SKM-1 (cell line): ENCODE measurements around the gene RGS6.

ENCODE experiments used
- DNase-seq: peaks from one replicate; lab custom pipeline; 2025; ENCODE audit not compliant: unreplicated experiment; lab: John Stamatoyannopoulos, UW

RGS6 gene

DNA sequence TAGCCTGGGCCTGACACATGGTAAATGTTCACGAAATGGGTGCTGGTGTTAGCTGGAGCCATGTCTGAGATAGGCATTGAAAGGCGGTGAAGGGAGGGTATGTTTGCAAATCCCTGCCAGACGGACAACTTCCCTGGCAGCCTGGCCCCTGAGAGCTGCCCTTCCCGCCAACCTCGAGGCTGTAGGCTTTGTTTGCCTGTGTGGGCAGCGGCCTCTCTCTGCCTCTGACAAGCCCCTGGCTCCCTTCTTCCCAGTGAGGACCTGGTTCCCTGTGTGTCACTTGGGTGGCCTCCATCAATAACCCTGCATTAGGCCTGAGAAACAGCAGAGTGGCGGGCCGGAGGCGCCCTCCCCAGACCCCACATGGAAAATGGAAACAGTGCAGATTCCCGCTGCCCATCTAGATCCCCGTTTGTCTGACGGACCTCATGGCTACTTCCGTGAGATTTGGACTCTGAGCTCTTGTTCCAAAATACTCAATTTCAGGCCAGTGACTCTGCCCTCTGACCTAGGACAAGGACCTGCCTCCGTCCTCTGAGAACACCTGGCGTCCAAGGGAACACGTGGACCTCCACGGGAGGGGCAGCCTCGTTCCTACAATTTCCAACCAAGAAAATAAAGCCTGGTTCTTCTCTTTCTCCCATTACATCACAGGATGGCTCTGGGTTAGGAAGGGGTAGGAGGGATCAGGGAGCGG lies 636.2 kb downstream of the RGS6 start:
- DNase-seq, result no peak

DNA sequence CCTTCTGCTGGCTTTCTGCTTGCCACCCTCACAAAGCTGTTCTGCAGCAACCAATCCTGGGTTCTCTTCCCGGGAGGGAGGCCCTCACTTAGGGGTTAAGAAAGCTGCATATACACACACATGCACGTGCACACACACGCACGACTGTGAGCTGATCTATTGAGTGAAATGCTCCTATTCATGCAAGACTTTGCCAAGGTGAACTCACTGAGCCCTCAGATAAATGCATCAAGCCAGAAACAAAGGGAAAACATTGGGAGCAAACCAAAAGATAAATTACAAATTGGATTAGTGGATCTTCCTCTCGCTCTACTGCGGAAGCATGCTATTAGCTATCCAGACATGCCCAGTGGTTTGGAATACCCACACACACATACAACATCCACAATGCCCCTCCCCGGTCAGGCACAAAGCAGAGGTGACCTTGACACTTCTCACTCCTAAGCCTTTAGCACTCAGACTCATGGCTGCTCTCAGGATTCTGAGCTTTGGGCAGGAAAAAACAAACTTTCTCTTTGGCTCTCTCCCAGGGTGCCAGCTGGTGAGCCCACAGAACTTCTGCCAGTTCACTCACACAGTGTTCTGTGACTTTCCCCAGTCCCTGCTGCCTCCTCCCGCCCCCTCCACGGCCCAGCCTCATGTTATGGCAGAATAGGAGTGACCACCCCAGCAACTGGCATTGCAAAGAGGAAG lies 641.6 kb downstream of the RGS6 start:
- DNase-seq, result no peak

DNA sequence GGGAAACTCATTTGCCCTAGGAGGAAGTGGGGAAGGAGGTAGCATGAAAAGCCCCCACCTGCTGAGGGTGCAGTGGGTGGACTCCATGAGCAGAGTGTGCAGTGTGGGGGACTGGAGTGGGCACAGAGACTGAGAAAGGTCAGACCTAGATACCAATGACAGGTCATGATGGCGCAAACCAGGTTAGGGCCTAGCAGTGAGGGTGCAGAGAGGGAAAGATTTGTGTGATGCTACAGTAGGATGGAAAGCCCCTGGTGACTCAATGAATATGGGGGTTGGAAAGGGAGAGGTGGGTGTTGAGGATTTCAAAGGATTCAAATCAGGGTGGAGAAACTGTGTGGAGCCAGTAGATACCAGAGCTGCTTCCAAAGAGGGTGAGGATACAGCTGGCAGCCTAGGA lies 642.5 kb downstream of the RGS6 start:
- no peak for DNase-seq

DNA sequence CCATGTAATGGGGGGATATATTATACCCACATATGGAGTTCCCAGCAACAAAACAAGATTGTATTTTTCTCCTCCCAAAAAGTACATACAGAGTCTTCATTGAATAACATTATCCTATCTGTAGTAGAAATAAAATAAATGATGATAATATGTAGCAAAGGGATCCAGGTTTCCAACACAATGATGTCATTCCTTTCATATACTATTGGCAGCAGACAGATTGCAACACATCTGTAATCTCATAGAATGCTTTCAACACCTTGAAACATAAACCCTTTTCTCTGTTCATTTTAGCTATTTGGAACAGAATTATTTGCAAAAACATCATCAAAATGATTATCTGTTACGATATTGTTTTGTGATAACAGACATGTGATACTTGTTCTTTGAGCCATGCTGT lies 644.0 kb downstream of the RGS6 start:
- no peak for DNase-seq

DNA sequence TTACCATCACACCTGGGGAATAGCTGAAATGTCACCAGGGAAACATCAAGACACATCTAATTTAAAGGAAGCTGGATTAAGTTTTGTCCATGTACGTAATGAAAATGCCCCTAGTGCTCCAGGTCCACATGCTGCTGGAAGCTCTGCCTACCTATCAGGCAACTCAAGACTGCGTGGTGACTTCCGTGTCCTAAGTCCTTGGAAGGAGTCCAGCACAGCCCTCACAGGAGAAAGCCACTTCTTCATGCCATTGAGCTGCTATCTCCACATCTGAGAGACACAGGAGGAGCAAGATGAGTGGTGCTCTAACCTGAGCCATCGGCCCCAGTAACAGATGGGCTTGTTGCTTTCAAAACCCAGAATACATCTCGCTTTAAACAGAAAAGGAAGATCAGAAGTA lies 645.3 kb downstream of the RGS6 start:
- DNase-seq, result no peak

DNA sequence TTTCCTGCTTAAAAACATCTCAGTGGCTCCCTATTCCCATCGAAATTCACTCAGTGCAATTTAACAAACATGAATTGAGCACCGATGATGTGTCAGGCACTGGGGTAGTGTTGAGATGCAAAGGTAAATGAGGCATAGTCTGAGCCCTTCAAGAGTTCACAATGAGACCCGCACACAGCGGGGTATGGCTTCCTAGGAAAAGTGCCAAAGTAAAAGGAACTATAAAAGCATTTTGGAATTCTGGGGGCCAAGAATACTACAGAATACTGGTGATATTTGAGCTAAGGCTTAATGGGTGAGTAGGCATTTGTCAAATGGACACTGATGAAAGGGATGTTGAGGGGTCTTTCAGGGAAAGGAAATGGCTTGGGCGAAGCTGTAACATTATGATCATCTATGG lies 646.3 kb downstream of the RGS6 start:
- DNase-seq, result no peak

DNA sequence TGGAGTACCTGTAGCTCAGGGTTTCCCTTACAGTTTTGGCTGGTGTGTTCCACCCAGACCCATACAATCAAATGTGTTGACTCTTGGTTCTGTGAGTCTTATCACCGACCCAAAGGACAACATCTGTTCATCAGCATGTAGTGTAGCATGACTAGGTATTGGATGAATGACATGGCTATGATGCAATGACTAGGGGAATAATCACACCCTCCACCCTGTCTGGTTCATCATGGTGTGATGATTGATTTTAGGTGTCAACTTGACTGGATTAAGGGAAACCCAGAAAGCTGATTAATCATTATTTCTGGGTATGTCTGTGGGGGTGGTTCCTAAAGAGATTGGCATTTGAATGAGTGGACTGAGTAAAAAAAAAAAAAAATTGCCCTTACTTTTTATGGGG lies 650.4 kb downstream of the RGS6 start:
- DNase-seq, result no peak

DNA sequence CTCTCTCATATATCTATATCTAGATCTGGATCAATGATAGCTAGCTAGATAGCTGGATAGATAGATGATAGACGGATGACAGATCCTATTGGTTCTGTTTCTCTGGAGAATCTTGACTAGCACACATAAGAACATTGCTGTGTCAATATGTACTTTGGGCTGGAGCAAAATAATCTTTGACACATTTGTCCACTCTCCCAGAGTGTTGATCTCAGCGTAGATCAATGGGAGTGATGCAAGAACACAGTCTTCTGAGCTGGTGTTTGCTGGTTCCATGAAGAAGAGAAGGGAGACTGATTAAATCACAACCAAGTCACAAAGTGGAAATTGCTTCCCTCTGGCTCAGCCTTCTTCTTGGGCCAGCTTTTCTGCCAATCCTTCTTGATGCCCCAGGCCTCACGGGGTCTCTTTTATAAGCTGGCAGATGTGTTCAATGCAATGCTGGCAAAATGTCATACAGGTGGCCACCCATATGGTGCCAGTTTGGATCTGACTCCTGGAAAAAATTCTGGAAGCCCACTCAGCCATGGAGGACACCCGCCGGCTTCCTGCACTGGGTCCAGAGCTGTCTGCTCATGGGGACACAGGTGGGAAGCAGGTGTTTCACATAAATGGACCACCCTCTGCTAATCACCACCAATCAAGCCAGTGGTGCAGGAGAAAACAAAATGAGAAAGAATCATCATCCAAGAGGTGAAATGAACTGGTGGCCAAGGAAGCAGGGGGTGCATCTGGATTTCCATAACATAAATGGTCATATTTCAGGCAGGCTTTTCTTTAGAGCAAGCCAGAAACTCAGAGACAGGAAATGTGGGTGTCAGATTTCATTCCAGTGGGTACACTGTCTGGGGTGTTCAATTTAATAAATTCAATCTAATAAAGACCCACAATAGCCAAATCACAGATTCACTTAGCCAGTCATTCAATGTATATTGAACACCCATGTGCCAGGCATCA lies 651.4 kb downstream of the RGS6 start:
- DNase-seq, result no peak

DNA sequence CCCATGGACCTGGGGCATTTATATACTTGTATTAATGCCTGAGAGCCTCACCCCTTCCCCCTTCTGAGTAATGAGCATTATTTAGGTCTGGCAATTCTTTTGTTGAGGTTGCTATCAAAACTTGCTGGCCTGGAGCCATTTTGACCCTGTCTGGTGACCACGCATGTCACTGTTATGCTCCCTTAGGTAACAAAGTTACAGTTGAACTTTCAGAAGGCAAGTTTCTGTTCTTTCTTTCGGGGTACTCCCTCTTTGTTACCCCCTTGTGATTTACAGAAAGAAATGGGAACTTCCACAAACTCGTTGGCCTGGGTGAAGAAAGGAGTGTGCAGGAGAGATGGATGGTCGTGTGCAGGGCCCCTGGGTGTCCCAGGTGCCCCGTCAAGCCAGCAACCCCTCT lies 656.3 kb downstream of the RGS6 start:
- DNase-seq, result no peak

DNA sequence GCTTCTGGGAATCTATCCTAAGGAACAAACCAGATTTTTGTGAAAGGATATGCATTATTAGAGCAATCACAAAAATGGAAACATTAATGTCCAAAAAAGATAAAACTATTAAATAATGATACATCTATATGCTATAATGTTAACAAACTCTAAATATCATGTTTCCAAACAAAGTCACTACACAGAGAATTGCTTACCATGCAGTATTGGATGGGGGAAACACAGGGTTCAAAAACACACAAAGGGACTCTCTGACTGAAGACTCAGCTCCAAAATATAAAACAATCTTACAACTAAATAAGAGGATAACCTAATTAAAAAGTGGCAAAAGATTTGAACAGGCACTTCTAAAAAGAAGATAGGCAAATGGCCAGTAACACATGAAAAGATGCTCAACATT lies 657.4 kb downstream of the RGS6 start:
- no peak for DNase-seq

DNA sequence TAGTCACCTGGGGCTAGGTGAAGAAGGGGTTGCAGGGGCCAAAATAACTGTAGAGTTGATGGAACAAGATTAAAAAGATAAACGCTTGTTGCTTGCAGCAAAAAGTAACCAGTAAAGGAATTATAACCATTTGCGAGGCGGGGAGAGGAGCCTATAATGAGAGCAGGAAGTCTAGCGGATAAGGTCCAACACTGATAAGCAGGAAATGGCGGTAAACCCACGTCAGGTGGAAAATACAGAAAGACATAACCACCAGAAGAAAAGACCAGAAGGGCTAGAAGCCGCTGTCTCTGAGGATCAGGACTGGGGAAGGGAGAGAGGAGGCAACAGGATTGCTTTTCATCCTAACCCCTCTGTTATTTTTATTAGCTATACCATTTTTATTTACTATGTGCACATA lies 658.3 kb downstream of the RGS6 start:
- DNase-seq, result no peak

DNA sequence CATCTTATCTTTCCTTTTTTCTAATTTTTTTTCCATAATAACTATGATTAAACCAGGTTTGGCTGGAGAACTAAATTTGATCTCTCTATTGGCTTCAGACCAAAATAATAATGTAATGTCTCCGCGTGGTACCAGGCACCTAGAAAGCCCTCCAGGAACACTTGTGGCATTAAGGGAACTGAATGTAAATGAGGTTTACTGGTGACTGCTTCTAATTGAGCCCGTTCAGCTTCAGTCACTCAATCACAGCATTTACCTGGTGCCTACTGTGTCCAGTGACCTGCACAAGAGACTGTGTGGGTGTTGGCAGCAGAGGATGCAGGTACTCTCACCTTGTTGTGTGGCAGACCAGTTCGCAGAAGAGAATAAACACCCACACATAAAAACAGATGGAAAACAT lies 659.2 kb downstream of the RGS6 start:
- no peak for DNase-seq

DNA sequence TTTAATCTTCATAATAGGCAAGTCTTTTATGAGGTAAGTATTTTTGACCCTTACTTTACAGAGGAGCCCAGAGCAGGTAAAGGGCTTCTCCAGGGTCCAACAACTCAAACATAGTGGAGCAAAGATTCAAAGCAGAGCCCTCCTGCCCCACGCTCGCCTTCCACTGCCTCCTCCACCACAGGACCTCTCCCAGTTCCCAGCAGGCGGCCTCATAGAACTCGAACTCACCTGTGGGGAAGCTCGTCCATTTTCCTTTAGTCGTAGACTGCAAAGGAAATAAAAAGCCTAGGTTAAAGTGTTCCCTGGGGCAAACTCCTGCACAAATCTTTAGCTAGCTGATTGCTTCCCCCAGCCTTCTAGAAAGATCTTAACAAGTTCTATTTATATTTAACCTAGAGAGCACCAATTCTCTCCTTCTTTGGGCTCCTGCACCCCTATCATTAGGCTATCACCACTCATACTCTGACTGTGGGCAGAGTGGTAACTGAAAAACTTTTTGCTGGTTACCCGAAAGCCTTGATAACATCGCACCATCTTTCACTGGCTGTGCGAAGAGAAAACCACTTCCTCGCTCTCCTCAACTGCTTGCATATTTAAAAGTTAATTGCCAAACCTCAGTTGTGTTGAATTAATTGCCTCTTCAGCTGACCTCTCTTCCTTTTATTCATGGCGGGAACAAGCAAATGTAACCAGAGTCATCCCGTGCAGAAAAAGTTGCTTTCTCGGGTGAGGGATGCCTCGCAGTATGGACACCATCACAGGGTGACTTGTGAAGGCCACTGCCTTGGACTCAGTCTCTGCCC lies 662.1 kb downstream of the RGS6 start:
- no peak for DNase-seq

DNA sequence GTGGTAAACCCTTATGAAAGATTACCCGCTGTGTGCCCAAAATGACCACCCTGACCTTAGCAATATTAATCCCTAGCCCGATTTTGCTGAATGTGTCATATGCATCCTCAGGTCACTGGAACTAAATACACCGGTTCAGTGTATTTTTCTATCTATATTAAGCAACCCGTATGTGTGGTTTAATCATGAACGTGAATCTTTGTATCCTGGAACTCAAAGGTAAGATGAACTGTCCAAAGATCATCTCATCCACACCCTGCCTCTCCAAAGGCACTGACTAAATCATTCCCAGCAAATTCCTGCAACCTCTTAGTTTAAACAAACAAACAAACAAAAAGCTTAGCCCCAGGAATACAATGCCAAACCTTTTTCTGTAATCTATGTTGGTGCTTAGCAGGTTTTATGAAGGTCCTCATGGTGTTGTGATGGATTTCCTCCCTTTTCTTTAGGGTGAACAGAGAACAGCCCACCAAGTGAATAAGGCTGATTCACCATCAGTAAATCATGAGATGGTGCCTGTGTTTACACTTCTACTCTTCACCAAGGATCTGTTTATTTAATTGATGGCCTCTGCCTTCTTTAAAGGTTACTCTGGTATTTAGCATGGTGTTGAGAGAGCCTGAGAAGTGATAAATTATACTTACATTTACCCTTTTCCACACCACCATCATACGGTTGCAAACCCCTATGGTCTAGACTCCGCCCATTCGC lies 663.1 kb downstream of the RGS6 start:
- no peak for DNase-seq

DNA sequence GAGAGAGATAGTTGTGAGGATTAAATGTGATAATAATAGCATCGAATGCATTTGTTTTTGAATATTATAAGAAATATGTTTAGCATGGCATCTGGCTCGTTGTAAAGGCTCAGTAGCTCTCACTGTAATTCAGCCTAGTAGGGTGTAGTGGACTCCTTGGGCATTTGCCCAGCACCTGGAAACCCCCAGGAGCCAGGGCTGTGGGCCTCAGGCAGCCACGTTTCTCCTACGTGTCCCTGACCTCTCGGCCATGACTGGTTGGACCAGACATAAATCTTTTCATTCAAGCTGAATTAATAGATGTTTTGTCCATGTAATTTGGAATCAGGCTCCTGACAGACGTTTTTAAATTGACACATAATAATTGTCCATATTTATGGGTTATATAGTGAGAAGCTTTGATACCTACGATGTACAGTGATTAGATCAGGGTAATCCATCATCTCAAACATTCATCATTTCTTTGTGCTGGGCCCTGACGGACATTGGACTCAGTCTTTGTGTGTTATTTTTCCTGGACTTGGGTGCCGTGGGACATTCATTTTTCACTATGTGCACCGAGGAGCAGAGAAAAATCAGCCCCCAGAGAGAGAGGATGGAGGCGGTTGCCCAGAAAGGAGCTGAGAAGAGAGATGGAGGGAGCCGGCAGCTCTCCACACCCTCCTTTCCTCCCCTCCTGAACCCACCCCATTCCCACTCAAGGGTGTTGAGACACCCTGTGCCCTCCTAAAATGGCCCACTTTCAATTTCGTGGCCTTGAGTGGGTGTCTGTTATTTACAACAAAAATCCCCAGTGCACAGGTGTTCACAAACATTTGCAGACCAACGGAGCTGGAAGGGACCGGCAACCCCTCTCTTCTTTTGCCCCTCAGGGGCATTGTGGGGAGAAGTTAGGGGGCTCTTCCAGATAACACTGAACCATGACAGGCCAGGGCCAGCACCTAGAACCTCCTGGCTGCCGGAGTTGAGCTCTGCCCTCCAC lies 665.3 kb downstream of the RGS6 start:
- DNase-seq, result no peak

DNA sequence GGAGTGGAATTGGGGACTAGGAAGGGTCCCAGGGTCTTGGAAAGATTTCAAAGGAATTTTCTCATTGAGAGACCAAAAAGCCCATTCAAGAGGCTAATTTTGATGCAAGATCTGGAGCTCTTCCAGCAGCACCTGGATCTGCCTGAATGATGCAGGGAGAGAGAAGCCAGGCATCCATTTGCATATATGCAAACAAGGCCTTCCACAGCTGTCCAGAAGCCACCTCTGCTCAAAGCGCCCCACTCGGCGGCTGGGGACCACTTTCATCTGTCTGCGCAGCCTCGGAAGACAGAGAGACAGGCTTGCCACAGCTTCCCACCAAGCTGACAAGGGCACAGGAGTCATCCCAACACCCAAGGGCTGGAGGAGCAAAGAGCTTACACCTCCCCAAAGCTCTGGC lies 666.1 kb downstream of the RGS6 start:
- no peak for DNase-seq

DNA sequence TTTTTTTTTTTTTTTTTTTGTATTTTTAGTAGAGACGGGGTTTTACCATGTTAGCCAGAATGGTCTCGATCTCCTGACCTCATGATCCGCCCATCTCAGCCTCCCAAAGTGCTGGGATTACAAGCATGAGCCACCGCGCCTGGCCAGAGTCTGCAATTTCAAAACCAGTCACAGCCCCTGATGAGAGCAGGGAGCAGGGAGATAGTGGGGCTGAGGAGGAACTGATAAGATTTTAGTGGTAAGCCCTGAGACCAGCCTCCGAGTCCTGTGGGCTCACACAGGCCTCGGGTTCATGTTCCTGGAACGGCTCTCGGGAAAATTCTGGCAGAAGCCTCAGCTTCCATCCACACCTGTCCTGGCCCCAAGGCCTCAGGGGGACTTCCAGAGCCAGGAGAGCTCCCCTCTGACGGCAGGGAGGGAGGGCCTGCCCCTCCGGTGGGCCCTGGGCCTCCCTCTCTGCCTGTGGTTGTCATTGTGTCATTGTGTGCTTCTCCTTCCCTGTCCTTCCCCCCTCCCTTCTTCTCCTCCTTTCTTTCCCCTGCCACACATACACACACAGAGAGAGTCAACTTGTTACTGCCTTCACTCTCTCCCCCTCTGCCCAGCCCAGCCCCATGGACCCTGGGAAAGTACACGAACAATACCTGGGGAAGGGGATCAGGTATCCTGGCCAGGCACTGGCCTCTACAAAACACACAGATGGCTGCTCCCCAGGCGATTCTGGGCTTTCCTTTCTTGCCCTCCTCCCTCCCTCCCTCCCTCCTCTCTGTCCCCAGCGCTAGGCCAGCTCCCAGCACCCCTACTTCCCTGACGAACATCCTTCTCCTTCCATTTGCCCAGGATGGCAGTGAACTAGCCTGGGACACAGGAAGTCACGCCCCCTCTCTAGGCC lies 667.6 kb downstream of the RGS6 start:
- DNase-seq, result no peak
